ENCODE results near the gene TRAPPC2L.

The TRAPPC2L gene

GRCh38 chr16:88839745-88840599 is 17.0 kb upstream of the TRAPPC2L start:
- no peak for DNase-seq (ENCODE audit: low read depth)

- no peak for DNase-seq (ENCODE audit: low read depth)
These were observed 16.2 kb upstream of the TRAPPC2L start for GRCh38 chr16:88840600-88841215.

GRCh38 chr16:88841521-88842307 is 15.2 kb upstream of the TRAPPC2L start:
- DNase-seq (ENCODE audit: low read depth), result no peak

GRCh38 chr16:88842308-88842756 is 14.6 kb upstream of the TRAPPC2L start:
- DNase-seq (ENCODE audit: low read depth), result no peak

GRCh38 chr16:88842806-88843205 is 14.1 kb upstream of the TRAPPC2L start:
- no peak for DNase-seq (ENCODE audit: low read depth)

- DNase-seq (ENCODE audit: low read depth), result no peak
These were observed 13.7 kb upstream of the TRAPPC2L start for GRCh38 chr16:88843256-88843655.

- DNase-seq (ENCODE audit: low read depth), result no peak
These were observed 12.4 kb upstream of the TRAPPC2L start for GRCh38 chr16:88844419-88845036.

GRCh38 chr16:88846088-88846487 is 10.8 kb upstream of the TRAPPC2L start:
- no peak for DNase-seq (ENCODE audit: low read depth)

- no peak for DNase-seq (ENCODE audit: low read depth)
These were observed 9.3 kb upstream of the TRAPPC2L start for GRCh38 chr16:88847654-88848053.

- no peak for DNase-seq (ENCODE audit: low read depth)
These were observed 8.4 kb upstream of the TRAPPC2L start for GRCh38 chr16:88848557-88848956.

GRCh38 chr16:88850531-88851199 is 6.3 kb upstream of the TRAPPC2L start:
- DNase-seq (ENCODE audit: low read depth), result no peak

- DNase-seq (ENCODE audit: low read depth), result no peak
These were observed 5.3 kb upstream of the TRAPPC2L start for GRCh38 chr16:88851616-88852015.

- no peak for DNase-seq (ENCODE audit: low read depth)
These were observed 3.5 kb upstream of the TRAPPC2L start for GRCh38 chr16:88853325-88853941.

GRCh38 chr16:88854306-88855111 is 2.4 kb upstream of the TRAPPC2L start:
- peak; percentile 13 for DNase-seq (ENCODE audit: low read depth)

GRCh38 chr16:88855176-88855575 is 1.8 kb upstream of the TRAPPC2L start:
- no peak for DNase-seq (ENCODE audit: low read depth)

GRCh38 chr16:88855736-88856121 is 1.2 kb upstream of the TRAPPC2L start:
- DNase-seq (ENCODE audit: low read depth), result no peak

- DNase-seq (ENCODE audit: low read depth), result no peak
These were observed 652 bp upstream of the TRAPPC2L start for GRCh38 chr16:88856122-88856827.

GRCh38 chr16:88857728-88858339 is 907 bp downstream of the TRAPPC2L start:
- DNase-seq (ENCODE audit: low read depth), result peak; percentile 67

GRCh38 chr16:88859381-88860091 is 2.6 kb downstream of the TRAPPC2L start:
- DNase-seq (ENCODE audit: low read depth), result no peak
